Measurements from ENCODE around the gene HOXC4.

Gene HOXC4

DNA sequence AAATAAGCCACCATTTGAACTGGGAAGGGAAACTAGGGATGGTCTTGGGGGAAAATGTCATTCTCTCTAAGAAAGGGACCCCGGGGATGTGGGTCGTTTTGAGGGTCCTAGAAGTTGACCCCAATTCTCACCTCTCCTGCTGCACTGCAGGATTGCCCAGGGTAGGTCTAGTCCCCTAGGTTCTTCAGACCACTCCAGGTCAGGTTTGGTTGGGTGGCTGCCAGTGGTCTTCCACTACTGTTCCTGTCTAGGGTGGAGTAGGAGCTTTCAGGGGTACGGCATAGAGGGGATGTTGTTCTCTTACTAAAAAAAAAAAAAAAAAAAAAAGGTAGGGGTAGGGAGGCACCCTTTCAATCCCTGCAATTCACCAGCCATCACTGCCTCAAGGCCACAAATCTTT, 37.6 kb upstream of the HOXC4 start:
- DNase-seq, result no peak

DNA sequence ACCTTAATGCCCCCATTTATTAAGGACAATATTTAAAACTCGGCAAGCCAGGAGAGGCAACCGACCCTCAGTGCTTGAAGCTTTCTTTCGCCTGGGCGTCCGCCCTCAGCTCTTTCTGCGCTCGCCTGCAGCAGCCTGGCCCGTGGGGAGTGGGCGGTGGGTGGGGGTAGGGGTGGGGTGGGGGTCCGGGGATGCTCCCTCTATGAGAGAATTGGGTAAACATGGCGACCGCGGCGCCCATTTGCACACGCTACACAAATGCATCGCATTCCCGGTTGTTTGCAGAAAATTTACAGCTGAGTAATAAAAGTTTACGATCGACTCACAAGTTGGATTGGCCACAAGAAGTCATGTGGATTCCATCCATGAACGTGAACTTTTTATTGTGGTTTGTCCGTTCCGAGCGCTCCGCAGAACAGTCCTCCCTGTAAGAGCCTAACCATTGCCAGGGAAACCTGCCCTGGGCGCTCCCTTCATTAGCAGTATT, 37.1 kb upstream of the HOXC4 start:
- DNase-seq, result no peak

DNA sequence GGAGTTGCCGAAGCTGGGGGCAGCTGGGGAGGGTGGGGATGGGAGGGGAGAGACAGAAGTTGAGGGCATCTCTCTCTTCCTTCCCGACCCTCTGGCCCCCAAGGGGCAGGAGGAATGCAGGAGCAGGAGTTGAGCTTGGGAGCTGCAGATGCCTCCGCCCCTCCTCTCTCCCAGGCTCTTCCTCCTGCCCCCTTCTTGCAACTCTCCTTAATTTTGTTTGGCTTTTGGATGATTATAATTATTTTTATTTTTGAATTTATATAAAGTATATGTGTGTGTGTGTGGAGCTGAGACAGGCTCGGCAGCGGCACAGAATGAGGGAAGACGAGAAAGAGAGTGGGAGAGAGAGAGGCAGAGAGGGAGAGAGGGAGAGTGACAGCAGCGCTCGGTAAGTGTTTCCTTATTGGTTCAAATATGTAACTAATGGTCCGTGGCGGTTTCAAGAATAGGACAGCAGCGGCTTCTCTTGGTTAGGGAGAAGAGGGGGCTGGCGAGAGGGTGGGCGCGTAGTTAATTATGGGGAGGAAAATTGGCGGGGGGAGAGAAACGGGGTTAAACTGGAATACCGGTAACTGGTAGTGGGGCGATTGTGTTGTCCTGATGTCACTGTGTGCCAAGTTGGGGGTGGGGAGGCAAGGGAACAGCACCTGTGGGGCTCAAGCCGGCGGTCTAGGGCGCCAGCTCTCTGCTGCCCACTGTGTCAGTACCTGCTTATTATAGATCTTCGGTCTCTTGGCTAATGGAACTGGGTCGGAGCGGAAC, 36.4 kb upstream of the HOXC4 start:
- no peak for DNase-seq

DNA sequence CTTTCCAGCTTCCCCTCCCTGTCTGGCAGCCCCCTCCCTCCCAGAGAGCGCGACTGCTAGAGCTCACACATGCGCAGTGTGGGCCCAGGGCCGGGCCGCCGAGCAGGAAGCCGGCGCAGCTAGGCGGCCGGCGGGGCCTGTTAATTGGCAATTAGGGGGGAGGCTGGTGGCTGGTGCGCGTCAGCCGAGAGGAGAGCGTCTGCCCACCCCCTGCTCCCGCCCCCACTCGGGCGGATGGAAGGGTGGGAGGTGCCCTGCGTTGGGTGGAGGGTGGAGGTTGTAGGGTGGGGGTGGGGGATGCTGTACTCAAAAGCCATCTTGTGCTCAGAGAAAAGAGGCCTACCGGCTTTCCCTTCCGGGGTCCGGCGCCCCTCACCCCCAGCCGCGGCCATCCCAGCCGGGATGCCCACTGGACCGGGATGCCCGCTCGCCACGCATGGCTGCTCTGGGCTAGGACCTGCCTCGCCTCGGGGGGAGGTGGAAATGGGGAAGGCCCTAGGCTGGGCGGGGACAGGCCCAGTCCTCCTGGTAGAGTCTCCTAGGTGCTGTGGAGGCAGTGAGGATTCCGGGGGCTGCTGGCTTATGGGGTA, 35.7 kb upstream of the HOXC4 start:
- peak; percentile 60 for DNase-seq

DNA sequence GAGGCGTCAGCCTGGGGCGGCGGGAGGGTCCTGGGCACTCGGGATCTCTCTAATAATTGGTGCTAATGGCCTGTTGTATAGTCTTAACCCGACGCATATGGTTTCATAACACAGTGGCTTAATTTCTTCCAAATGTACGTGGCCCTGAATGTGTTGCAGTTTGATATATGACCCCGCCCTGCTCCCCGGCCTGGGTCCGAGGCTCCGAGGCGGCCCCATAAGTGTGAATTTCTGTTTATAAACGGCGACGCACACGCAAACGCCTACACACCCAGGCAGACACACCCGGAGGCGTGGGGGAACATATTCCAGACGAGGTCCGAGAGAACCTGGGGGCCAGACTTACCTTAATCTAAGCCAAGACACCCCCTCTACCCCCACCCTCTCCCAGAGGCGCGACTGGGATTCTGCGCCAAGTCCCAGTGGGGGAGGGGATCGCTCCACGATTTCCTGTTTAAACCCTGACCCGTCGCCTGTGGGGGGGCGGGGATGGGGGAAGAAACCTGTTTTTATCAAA, 35.1 kb upstream of the HOXC4 start:
- no peak for DNase-seq

DNA sequence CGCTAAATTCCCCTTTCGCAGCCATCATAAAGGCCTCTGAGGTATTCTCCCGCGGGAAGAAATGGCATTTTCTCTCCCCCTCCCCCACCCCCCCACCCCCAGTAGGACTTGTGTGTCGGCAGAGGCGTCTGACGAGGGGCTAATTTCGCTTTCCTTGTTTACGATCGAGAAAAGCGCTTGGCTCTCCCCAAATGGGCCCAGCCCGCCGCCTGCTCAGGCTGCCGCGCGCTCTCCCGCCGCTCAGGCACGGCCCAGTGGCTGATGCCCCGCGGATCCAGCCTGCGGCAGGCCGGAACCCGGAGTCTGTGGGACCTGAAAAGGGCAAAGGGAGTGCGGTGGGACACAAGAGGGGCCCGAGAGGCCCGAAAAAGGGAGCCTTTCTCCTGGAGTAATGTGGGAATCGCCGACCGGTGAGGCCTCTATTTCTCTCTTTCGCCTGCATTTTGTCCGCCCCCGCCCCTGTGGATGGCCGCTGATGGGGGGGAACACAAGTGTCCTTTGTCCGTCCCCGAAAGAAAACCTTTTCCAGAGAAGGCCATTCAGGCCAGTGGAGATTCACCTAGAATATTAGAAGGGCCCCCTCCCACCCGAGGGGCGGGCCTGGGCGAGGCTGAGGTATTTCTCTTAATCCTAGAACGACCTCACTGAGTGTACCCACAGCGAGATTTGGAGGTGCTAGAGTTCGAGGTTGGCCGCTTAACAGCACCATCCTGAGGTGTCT, 34.4 kb upstream of the HOXC4 start:
- DNase-seq, result no peak

DNA sequence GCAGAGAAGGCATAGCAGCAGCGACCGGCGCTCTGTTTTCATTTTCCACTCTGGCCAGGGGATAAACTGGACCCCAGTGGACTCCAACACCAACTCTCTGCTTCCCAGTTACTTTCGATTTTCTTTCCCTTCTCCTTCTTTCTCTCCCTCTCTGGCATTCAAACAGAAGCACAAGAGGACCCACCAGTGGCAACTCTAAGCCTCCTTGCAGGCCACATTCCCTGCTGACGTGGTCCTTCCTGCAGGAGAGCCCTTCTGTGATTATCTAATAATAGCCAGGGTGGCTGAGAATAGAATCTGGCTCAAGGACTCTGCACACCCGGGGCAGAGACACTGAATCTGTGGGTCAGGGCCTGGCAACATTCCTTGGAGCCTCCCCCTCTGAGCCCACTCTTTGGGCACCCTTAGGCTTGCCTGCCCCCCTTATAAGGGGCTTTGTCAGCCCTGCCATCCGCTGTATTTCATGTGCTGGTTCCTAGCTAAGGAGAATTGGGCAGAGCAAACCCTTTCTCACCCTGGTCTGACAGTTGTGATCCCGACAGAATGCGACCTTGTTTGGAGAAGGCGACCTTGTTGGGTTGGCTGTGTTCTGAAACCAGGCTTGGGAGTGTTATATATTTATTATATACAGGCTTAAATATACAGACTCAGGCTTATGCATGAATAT, 33.6 kb upstream of the HOXC4 start:
- no peak for DNase-seq

DNA sequence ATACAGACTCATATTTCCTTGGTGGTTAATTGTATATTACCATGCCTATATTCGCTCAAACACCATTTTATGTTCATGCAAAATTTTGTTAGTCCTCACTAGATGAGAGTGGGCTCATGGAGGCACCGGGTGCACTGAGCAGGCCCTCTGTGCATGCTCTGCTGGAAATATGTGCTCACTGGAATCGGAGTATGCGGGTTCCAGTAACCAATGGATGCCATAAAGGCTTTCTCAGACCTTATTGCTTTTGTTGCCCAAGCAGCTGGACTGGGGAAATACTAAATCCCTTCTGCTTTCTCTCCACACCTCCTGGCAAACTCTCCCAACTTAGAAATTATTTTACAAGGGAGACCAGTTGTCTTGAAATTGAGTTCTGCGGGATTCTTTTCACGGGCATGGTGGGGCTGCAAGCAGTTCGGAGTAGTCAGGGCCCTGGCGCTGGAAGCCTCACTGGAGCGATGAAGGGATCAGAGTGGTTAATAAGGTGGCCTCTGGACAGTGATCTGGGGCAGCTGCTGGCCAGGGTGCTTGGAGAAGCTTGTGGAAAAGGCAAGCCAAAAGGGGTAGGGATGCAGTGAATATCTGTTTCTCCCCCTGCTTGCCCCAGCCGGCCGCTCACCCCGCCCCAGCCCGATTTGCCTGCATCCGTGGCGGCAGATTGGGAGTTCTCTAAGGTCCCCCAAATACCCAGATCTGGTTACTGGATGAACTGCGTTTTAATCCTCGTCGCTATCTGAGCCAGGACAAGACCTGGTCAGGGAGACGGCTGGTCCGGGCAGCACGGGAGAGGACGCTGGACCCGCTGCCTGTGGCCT, 32.8 kb upstream of the HOXC4 start:
- DNase-seq, result no peak

DNA sequence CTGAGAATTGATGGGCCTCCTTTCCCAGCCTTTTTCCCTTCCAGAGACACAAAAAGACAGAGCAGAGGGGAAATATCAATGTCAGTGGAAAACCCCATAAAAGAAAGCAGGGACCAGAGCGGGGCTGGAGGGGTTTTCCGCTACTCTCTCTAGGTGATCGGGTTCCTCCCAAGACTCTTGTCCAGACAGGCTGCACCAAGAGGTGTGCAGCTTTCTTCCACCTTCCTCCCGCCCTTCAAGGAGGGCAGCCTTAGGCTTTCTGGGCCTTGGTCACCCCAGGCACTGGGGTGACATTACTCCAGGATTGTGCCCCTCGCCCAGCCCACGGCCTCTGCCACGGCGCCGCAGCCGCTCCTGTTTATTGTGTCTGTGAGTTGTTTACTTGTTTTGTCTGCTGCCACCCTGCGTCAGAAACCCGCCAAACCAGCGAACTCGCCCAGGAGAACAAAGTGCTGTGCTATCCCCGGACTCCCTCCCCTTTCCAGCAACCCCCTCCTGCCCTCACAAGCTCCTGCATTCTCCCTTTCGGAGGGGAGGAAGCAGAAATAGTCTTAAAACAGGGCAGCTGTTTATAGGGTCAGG, 32.1 kb upstream of the HOXC4 start:
- DNase-seq, result no peak

DNA sequence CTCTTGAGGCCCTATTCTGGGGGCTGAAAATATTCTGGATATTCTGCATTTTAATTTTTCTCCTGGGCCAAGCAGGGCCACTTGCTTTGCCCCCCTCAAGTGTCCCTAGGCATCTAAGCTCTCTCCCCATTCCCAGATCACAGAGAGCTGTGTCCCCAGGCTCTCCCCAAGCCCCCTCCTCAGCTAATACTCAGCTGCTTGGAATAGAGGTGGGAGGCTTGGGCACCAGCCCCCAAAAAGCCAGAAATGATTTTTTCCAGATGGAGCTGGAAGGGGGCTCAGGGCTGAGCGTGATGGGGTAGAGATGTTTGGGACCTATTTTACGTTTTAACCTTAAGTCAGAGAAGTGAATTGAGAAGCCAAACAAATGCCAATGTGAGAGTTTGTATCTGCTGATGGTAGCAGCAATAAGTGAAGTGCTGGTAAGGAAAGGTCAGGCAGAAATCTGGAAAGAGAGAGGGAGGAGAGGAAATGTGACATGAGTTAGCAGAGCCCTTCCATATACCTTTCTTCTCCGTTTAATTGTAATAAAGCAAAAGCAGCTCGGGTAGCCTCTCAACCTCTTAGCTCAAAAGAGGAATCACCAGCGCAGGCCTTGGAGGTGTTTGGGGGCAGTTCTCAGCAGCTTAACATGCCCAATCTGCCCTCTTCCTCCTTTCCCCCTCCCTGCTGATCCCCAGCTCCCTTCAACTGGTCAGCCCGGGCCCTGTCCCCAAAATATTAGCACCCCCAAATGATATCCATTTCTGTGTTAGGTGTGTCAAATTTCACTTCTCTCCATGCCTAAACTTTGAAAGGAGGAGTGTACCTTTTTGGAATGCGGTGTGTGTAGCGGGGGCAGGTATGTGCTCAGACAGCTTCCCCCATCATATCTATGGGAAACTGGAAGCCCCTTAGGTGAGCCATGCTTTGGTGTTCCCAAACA, 30.4 kb upstream of the HOXC4 start:
- DNase-seq, result no peak

DNA sequence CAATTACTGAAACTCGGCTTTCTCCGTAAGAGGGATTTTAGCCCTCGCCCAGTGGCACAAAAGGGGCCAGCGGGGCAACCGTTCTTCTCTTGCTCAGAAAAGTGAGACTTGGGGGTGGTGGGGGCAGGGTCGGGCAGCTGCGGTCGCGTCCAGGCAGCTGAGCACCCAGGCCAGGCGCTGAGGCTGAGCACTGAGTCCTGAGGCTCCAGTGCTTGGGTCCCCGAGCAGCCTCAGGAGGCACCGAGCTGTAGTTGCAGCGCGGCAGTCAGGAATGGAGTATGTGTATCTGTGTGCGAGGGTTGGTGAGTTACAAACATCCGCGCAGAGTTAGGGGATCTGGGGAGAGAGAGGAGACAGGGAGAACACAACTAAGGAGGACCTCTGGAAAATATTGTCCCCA, 29.5 kb upstream of the HOXC4 start:
- no peak for DNase-seq

DNA sequence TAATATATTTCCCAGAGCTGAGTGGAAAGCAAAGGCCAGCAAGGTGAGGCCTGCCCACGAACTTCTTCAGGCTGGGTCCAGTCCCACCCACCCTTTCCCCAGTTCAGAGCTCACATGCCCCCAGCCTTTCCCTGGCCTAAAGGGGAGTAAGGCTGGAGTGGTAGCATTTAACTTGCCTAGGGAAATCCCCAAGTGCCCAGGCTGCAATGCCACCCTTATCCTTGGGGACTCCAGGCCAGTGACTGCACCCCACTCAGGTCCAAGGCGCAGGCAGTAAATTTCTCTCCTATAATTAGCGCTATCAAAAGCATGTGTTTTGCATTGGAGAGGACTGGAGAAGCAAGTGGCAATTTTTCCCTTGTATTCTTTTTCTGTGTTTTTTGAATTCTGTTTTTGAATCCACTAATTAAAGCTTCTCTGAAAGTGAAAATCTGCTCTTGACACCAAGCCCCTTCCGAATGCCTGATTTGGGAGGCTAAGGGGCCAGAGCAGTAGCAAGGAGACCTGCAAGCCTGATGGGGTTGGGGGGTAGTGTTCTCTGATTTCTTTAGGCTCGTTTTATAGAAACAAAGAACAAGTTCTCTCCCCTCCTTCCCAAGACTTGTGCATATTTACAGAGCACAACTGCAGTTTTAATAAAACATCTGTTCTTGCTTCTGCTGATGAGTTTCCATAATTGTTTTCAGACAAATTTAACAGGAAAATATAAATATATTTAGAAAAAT, 28.9 kb upstream of the HOXC4 start:
- DNase-seq, result no peak

DNA sequence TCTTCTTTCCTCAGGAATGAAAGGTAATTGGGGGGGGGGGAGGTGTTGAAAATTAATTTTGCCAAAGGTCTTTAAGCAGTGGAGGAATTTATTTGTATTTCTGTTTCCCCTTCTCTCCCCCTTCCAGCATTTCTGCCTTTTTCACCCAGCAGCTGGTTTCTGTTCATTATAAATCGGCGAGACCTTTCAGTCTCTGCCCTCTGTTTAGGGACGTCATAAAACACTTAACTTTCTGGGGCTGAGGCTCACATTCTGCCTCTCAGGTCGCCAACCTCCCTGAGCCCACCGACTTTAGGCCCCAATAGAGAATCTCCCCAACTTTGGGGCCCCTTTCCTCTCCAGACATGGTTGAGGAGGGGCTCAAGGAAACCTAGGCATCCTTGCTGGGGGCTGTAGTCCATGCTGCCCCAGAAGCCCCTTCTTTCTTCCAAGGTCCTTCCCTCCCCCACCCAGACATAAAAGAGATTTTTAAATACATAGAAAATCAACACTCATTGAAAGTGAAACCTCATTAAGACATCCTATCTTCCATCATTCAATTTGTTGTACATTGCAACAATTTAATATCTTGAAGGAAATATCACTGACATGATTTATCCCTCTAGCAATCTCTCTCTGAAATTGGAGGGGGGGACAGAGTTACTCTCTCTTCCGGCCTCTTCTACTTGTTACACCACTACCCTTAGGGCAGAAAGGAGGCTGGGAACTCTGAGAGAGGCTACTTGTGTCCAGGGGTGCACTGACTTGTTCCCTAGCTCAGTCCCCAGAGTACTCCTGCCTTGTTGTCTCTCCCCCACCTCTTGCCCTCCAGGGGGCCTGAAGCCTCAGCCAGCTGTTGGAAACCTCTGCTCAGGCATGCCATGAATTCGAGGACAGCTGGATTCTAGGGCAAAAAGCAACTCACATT, 27.9 kb upstream of the HOXC4 start:
- no peak for DNase-seq

DNA sequence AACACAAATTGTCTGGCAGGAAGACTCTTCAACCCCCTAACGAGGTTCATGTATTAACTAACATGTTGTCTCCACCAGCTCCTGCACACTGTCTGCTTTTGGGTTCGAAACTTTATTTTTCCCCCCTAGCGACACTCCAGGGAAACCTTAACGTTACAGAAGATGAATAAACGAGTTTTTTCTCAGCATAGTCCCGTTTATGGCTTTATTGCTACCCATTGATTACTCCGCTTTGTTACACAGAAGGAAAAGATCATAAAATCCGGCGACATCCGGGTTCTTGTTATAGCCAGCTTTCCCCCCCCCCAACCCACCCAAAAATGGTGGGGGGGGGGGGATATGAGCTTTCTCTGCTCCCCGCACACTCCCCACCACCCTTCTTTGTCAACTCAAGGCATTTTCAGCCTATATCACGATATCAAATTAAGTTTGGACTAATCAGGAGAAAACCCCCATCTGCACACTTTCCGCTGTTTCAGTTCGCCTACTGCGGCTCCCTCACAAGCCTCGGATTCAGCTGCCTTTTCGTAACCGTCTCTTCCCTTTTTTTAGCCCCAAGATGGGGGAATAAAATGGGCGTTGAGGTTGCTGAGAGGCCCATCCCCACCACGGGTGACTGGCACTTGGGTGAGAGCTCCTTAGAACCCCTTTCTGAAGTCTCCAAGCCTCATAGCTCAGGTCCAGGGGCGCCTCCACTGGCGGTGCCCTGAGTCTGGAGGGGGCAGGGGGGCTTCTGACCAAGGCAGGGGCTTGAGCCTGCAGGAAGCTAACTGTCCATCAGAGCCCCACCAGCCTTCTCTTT, 26.8 kb upstream of the HOXC4 start:
- DNase-seq, result no peak

DNA sequence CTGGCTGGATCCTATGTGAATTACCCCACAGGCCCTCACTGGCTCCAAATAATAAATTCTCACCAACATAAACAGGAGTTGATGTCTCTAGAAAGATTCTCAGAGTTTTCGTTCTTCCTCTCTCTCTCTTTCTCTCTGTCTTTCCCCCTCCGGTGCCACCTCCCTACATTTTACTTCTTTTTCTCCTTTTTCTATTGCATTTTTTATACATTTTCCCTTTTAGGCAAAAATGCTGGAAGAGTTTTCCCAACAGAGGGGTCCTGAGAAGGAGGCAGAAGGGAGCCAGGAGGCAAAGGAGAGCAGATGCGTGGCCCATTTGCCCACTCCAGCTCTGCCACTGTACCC, 26.2 kb upstream of the HOXC4 start:
- no peak for DNase-seq

DNA sequence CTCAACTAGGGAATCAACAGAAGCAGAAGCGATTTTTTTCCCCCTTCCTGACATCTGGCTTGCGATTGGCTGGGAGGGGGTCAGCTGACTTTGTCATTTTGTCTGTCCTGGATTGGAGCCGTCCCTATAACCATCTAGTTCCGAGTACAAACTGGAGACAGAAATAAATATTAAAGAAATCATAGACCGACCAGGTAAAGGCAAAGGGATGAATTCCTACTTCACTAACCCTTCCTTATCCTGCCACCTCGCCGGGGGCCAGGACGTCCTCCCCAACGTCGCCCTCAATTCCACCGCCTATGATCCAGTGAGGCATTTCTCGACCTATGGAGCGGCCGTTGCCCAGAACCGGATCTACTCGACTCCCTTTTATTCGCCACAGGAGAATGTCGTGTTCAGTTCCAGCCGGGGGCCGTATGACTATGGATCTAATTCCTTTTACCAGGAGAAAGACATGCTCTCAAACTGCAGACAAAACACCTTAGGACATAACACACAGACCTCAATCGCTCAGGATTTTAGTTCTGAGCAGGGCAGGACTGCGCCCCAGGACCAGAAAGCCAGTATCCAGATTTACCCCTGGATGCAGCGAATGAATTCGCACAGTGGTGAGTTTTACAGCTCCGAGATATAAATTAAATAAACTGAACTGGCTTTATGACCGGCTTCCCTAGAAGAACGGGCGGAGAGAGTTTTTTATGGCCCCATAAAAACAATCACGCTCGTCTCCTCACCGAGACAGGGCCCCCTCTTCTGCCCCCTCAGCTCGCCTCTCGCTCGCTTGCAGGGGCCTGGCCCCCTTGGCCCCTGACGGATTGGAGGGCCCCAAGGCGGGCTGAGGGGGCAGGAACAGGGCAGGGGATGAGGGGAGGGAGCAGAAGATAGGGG, 25.1 kb upstream of the HOXC4 start, which contains the start of gene HOXC6:
HOXC6 (plus strand) TSS at position 127 of the 888 bp plus-strand sequence; CDS start at position 209, 82 bp downstream.
- no peak for DNase-seq

Measured in hematopoietic multipotent progenitor cell treated with erythropoietin and hydrocortisone succinate and interleukin-3 and kit ligand, for 6 days (in vitro differentiated cells).